ENCODE data around the gene PLXND1.
A peak's percentile ranks its signal among the peaks of the same experiment; 100 is the strongest.
"Not testable (repeated sequence)": the region's sequence is repeated elsewhere in the genome, so short reads cannot be mapped to it uniquely, and the experiment has no call there.

PLXND1 gene

GRCh38 chr3:129612534-129613366, 6.3 kb upstream of the PLXND1 start:
- peak; percentile 98 for DNase-seq

- peak; percentile 100 for DNase-seq
Measured at GRCh38 chr3:129611812-129612533, 5.5 kb upstream of the PLXND1 start.

GRCh38 chr3:129611446-129611800, 4.9 kb upstream of the PLXND1 start:
- DNase-seq, result no peak

- not testable (repeated sequence) for DNase-seq
Measured at GRCh38 chr3:129610794-129611445, 4.4 kb upstream of the PLXND1 start.

GRCh38 chr3:129610276-129610675, 3.8 kb upstream of the PLXND1 start:
- peak; percentile 72 for DNase-seq

- no peak for DNase-seq
Measured at GRCh38 chr3:129609591-129610182, 3.2 kb upstream of the PLXND1 start.

- no peak for DNase-seq
Measured at GRCh38 chr3:129608936-129609590, 2.6 kb upstream of the PLXND1 start.

GRCh38 chr3:129608087-129608935, 1.8 kb upstream of the PLXND1 start:
- DNase-seq, result peak; percentile 90

GRCh38 chr3:129607391-129608068, 1.1 kb upstream of the PLXND1 start:
- DNase-seq, result no peak

- DNase-seq, result no peak
Measured at GRCh38 chr3:129605922-129606635, 397 bp downstream of the PLXND1 start.

GRCh38 chr3:129605203-129605921, 1.1 kb downstream of the PLXND1 start:
- DNase-seq, result peak; percentile 70

- no peak for DNase-seq
Measured at GRCh38 chr3:129604767-129605166, 1.7 kb downstream of the PLXND1 start.

GRCh38 chr3:129603991-129604749, 2.3 kb downstream of the PLXND1 start:
- no peak for DNase-seq

GRCh38 chr3:129603561-129603942, 2.9 kb downstream of the PLXND1 start:
- DNase-seq, result no peak

- DNase-seq, result peak; percentile 98
Measured at GRCh38 chr3:129602730-129603560, 3.5 kb downstream of the PLXND1 start.

- DNase-seq, result no peak
Measured at GRCh38 chr3:129602309-129602708, 4.2 kb downstream of the PLXND1 start.

- DNase-seq, result no peak
Measured at GRCh38 chr3:129601713-129602112, 4.8 kb downstream of the PLXND1 start.

- DNase-seq, result no peak
Measured at GRCh38 chr3:129600348-129600747, 6.1 kb downstream of the PLXND1 start.
